Immature natural killer cell (primary cell): ENCODE results near the gene ARSA. TPM values are rescaled to one million over a fixed set of nuclear protein-coding genes. Genes with fewer than 3 reads are reported as not detected.
"Not testable (repeated sequence)": the region's sequence is repeated elsewhere in the genome, so short reads cannot be mapped to it uniquely, and the experiment has no call there.

Experiments used
- DNase-seq, 3 donors: peaks; one replicate each; pipeline ENCODE4 v3.0.0; 2022; ENCODE audit warnings: mixed read lengths in 1 of 3
- H3K27ac Mint-ChIP-seq, 6 donors: one replicate each; pipeline ENCODE4 v1.8.0; 2020; ENCODE audit warnings: mixed read lengths in 6 of 6, mild to moderate bottlenecking in 5 of 6, inconsistent platforms in 4 of 6, moderate library complexity in 3 of 6
- H3K27me3 Mint-ChIP-seq, 3 donors: one replicate each; pipeline ENCODE4 v1.8.0; 2020 to 2021; ENCODE audit warnings: low read depth in 3 of 3, mild to moderate bottlenecking in 3 of 3, mixed read lengths in 3 of 3, moderate library complexity in 3 of 3, inconsistent platforms in 1 of 3
- H3K36me3 Mint-ChIP-seq, 3 donors: one replicate each; pipeline ENCODE4 v1.8.0; 2020; ENCODE audit warnings: mixed read lengths in 3 of 3, inconsistent platforms in 2 of 3, mild to moderate bottlenecking in 2 of 3
- H3K4me1 Mint-ChIP-seq, 2 donors: one replicate each; pipeline ENCODE4 v1.8.0; 2020; ENCODE audit warnings: inconsistent platforms in 2 of 2, mild to moderate bottlenecking in 2 of 2, mixed read lengths in 2 of 2, moderate library complexity in 1 of 2
- H3K4me3 Mint-ChIP-seq, 5 donors: one replicate each; pipeline ENCODE4 v1.8.0; 2020; ENCODE audit warnings: mild to moderate bottlenecking in 5 of 5, mixed read lengths in 5 of 5, inconsistent platforms in 3 of 5, moderate library complexity in 3 of 5
- H3K9me3 Mint-ChIP-seq, 6 donors: one replicate each; pipeline ENCODE4 v1.8.0; 2020; ENCODE audit warnings: mild to moderate bottlenecking in 6 of 6, mixed read lengths in 6 of 6, inconsistent platforms in 4 of 6, moderate library complexity in 3 of 6
- polyA plus RNA-seq, 3 donors: library from polyadenylated mRNA; unstranded; fragments of 300-500 nt; fragmentation: Illumina TruSeq; gene quantifications; one replicate each; pipeline ENCODE4 v1.2.3, GENCODE V29; 2021

ARSA gene
- polyA plus RNA-seq, 3 donors from 2014 or later = 3.8 to 11.2 (median 7.7) TPM

DNA sequence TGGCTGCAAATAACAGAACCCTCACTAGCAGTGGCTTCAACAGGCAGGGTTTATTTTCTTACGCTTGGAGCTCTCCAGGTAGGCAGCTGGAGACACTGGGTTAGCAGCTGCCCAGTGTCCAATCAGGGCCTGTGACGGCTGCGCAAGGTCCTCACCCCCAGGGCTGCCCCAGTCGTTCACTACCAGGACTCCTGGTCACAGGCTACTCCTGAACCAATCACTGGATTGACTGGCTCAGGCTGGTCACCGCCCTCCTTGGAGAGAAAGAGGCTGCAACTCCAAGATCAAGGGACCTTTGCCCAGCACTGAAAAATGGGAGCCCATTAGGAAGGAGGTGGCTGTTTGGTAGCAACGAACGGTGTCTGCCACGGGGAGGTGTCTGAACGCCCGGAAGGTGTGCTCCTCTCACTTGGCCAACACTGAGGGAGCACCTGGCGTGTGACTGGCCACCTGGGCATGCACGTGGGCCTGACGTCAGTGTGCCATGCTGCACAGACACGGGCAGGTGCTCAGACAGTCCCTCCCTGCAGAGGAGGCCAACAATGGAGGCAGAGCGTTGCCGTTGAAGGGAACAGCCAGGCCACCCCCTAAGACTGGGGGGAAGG is 5.1 kb downstream of the ARSA start:
- no peak for DNase-seq
- H3K27me3 Mint-ChIP-seq = peaks cover 4 to 11% (median 7%) of the 10 kb centered on the region in 3 donors
- peak overlapping the region in 2 of 6 donors; percentile 26 to 96 for H3K27ac Mint-ChIP-seq
- H3K9me3 Mint-ChIP-seq = peaks cover 0 to 2% (median 0%) of the 10 kb centered on the region in 6 donors
- peak overlapping the region in 1 of 5 donors; percentile 88 for H3K4me3 Mint-ChIP-seq
- peaks cover 36 to 38% of the 10 kb centered on the region in 2 donors for H3K4me1 Mint-ChIP-seq
- H3K36me3 Mint-ChIP-seq = no peaks in the 10 kb centered on the region

GRCh38 chr22:50621948-50622722 is 5.8 kb downstream of the ARSA start:
- DNase-seq = no peak
- H3K4me1 Mint-ChIP-seq = peaks cover 36 to 38% of the 10 kb centered on the region in 2 donors
- H3K36me3 Mint-ChIP-seq = no peaks in the 10 kb centered on the region
- H3K27me3 Mint-ChIP-seq = peaks cover 4 to 10% (median 9%) of the 10 kb centered on the region in 3 donors
- H3K9me3 Mint-ChIP-seq = peaks cover 0 to 2% (median 0%) of the 10 kb centered on the region in 6 donors
- H3K4me3 Mint-ChIP-seq = peak overlapping the region; percentile 85 to 96 (median 89)
- peak overlapping the region; percentile 89 to 96 (median 92) for H3K27ac Mint-ChIP-seq

GRCh38 chr22:50621356-50621880 is 6.5 kb downstream of the ARSA start:
- Mint-ChIP-seq H3K4me1 (peaks cover 35 to 36% of the 10 kb centered on the region in 2 donors), H3K9me3 (peaks cover 0 to 2% (median 0%) of the 10 kb centered on the region in 6 donors), H3K4me3 (peak overlapping the region; percentile 85 to 96 (median 89)), H3K36me3 (no peaks in the 10 kb centered on the region), H3K27ac (peak overlapping the region; percentile 89 to 96 (median 92)), H3K27me3 (peaks cover 4 to 9% (median 8%) of the 10 kb centered on the region in 3 donors)
- peak; percentile 48 to 67 (median 56) for DNase-seq

- DNase-seq = peak; percentile 41 to 65 (median 54)
- peaks cover 4 to 9% (median 8%) of the 10 kb centered on the region in 3 donors for H3K27me3 Mint-ChIP-seq
Observed at GRCh38 chr22:50620593-50621355, 7.2 kb downstream of the ARSA start.

DNA sequence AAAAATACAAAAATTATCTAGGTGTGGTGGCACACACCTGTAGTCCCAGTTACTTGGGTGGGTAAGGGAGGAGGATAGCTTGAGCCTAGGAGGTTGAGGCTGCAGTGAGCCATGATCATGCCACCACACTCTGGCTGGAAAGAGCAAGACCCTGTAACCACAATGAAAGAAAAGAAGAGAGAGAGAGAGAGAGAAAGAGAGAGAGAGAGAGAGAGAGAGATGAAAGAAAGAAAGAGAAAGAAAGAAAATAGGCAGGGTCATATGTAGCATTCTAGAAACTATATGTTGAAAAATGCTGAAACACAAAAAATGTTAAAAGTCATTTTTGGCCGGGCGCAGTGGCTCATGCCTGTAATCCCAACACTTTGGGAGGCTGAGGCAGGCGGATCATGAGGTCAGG is 13.7 kb downstream of the ARSA start:
- not testable (repeated sequence) for H3K9me3 Mint-ChIP-seq, H3K4me1 Mint-ChIP-seq, H3K4me3 Mint-ChIP-seq, H3K36me3 Mint-ChIP-seq, H3K27ac Mint-ChIP-seq, DNase-seq
- H3K27me3 Mint-ChIP-seq = peaks cover 0 to 22% (median 14%) of the 10 kb centered on the region in 3 donors

More at GRCh38 chr22:50620593-50621355, 7.2 kb downstream of the ARSA start:
- H3K4me1 Mint-ChIP-seq = peaks cover 34 to 36% of the 10 kb centered on the region in 2 donors
- H3K36me3 Mint-ChIP-seq = no peaks in the 10 kb centered on the region
- H3K27ac Mint-ChIP-seq = peak overlapping the region; percentile 89 to 96 (median 92)
- H3K9me3 Mint-ChIP-seq = peaks cover 0 to 2% (median 0%) of the 10 kb centered on the region in 6 donors
- peak overlapping the region; percentile 85 to 96 (median 89) for H3K4me3 Mint-ChIP-seq

- Mint-ChIP-seq H3K27me3 (peaks cover 0 to 24% (median 13%) of the 10 kb centered on the region in 3 donors), H3K9me3 (no peaks in the 10 kb centered on the region), H3K4me1 (peaks cover 4 to 7% of the 10 kb centered on the region in 2 donors), H3K27ac (no peak overlapping the region), H3K4me3 (no peak overlapping the region), H3K36me3 (no peaks in the 10 kb centered on the region)
- no peak for DNase-seq
Observed at GRCh38 chr22:50613291-50613981, 14.5 kb downstream of the ARSA start.

- H3K9me3 Mint-ChIP-seq = no peaks in the 10 kb centered on the region
- no peaks in the 10 kb centered on the region for H3K36me3 Mint-ChIP-seq
- no peak overlapping the region for H3K27ac Mint-ChIP-seq
- H3K4me1 Mint-ChIP-seq = peaks cover 4 to 7% of the 10 kb centered on the region in 2 donors
- peaks cover 0 to 22% (median 13%) of the 10 kb centered on the region in 3 donors for H3K27me3 Mint-ChIP-seq
- no peak for DNase-seq
- no peak overlapping the region for H3K4me3 Mint-ChIP-seq
Observed at GRCh38 chr22:50612528-50613221, 15.3 kb downstream of the ARSA start.

- peaks cover 4 to 7% of the 10 kb centered on the region in 2 donors for H3K4me1 Mint-ChIP-seq
- H3K27ac Mint-ChIP-seq = no peak overlapping the region
- H3K36me3 Mint-ChIP-seq = no peaks in the 10 kb centered on the region
- no peak for DNase-seq
- H3K4me3 Mint-ChIP-seq = no peak overlapping the region
- peaks cover 2 to 20% (median 13%) of the 10 kb centered on the region in 3 donors for H3K27me3 Mint-ChIP-seq
- H3K9me3 Mint-ChIP-seq = no peaks in the 10 kb centered on the region
Observed at GRCh38 chr22:50612168-50612527, 15.8 kb downstream of the ARSA start.

DNA sequence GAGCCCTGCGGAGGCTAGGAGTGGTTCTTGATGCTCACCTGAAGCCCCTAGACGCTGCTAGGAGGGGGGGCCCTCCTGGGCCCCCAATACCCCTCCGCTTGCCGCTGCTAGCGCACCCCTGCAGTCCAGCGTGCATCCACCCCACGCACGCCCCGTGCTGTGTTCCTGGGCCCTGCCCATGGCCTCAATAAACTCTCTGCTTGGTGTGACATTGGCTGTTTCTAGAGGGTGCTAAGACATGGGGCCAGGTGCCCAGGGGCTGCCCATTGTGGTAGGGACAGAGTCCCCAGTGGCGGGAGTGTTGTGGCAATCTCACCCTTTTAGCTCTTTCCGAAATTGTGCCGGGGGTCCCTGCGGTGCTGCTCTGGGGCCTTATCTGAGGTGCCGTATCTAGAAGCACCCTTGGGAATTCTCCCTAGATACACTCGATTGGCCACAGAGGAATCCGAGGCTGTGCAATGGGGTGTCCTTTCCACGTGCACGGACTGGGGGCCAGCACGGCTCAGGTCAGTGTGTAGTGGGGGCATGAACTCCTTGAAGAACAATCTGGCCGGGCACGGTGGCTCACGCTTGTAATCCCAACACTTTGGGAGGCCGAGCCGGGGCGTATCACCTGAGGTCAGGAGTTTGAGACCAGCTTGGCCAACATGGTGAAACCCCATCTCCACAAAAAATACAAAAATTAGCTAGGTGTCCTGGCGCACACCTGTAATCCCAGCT is 16.5 kb downstream of the ARSA start:
- peaks cover 2 to 20% (median 14%) of the 10 kb centered on the region in 3 donors for H3K27me3 Mint-ChIP-seq
- no peak for DNase-seq
- peaks cover 4 to 7% of the 10 kb centered on the region in 2 donors for H3K4me1 Mint-ChIP-seq
- H3K4me3 Mint-ChIP-seq = no peak overlapping the region
- no peak overlapping the region for H3K27ac Mint-ChIP-seq
- no peaks in the 10 kb centered on the region for H3K36me3 Mint-ChIP-seq
- H3K9me3 Mint-ChIP-seq = no peaks in the 10 kb centered on the region

DNA sequence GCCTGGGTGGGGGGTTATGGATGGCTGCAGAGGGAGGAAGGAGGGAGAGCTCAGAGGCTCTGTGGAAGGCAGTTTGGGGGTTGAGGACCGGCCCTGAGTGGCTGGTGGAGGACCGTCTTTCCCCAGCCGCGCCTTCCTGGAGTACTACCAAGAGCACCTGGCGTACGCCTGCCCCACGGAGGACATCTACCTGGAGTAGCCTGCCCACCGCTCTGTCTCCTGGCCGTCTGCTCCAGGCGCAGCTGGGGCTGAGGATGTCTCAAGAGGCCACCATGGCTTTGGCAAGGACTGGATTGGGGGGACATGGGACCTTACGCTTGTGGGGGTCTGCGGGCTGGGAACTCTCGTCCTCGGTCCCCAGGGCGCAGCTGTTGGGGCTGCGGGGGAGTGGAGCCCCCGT is 17.4 kb downstream of the ARSA start:
- Mint-ChIP-seq H3K4me3 (no peak overlapping the region), H3K36me3 (no peaks in the 10 kb centered on the region), H3K27ac (no peak overlapping the region), H3K27me3 (peaks cover 2 to 20% (median 18%) of the 10 kb centered on the region in 3 donors), H3K9me3 (no peaks in the 10 kb centered on the region), H3K4me1 (peaks cover 4 to 7% of the 10 kb centered on the region in 2 donors)
- DNase-seq = no peak

DNA sequence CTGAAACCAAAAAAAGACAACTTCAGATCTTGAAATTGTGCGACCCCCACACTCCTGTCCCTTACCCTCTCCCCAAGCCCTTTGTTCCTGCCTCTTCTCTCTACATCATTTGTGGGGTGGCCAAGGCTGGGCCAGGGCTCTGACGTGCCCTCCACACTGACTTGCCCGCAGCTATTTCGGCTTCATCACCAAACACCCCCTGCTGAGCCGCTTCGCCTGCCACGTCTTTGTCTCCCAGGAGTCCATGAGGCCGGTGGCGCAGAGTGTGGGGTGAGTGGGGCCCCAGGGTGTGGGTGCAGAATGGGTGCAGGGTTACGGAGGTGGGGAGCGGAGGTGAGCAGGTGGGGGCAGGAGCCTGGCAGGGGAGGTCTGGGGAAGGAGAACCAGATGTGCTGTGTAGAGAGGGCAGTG is 17.9 kb downstream of the ARSA start:
- Mint-ChIP-seq H3K36me3 (no peaks in the 10 kb centered on the region), H3K4me1 (peaks cover 4 to 7% of the 10 kb centered on the region in 2 donors), H3K4me3 (no peak overlapping the region), H3K27me3 (peaks cover 3 to 17% (median 15%) of the 10 kb centered on the region in 3 donors), H3K27ac (no peak overlapping the region), H3K9me3 (no peaks in the 10 kb centered on the region)
- DNase-seq = no peak

GRCh38 chr22:50609599-50609998 is 18.4 kb downstream of the ARSA start:
- no peaks in the 10 kb centered on the region for H3K36me3 Mint-ChIP-seq
- peaks cover 4 to 7% of the 10 kb centered on the region in 2 donors for H3K4me1 Mint-ChIP-seq
- peaks cover 4 to 17% (median 14%) of the 10 kb centered on the region in 3 donors for H3K27me3 Mint-ChIP-seq
- DNase-seq = no peak
- no peak overlapping the region for H3K27ac Mint-ChIP-seq
- H3K4me3 Mint-ChIP-seq = no peak overlapping the region
- no peaks in the 10 kb centered on the region for H3K9me3 Mint-ChIP-seq
